Measurements from ENCODE around the gene FIGN. TPM values are rescaled to one million over a fixed set of nuclear protein-coding genes. Genes with fewer than 3 reads are reported as not detected.

FIGN gene
- total RNA-seq, 1 experiment from 2014 or later: 19.4 TPM

DNA sequence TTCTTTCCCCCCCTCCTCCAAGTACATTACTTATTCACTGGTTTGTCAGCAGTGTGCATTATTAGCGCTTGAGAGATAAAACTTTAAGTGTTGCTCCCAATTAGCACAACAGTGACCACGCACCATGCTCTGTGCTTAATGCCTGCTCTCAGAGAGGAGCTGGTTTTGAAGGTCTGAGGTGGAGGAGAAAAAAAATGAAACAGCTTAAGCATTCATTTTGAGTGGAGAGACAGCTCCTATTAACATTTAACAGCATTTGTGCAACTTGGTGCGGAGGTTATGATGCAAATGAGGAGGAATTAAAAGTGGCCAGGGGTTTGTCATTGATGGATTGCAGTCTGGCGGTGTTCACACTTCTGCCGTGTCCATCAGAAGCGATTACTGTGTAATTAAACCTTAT, 141.8 kb downstream of the FIGN start:
- ChIA-PET POLR2A (interaction anchor here (0.5 to 1.9 kb wide), 2 partner anchors 142 to 734 kb away, joined by 5 to 6 read pairs; partner anchors contain the start of gene FIGN), CTCF (interaction anchor here (1.8 to 3.6 kb wide), 2 partner anchors 17 to 285 kb away, joined by 12 to 14 read pairs; no protein-coding TSS in a partner anchor)
- Mint-ChIP-seq H3K4me3 (no peak overlapping the region), H3K36me3 (no peaks in the 10 kb centered on the region), H3K9me3 (no peaks in the 10 kb centered on the region), H3K27ac (peak overlapping the region; percentile 3; the same call in 1 of the 2 replicates), H3K4me1 (peaks cover 44% of the 10 kb centered on the region), H3K27me3 (ENCODE audit: low read depth) (no peaks in the 10 kb centered on the region)
- no peak for TF ChIP-seq FOXK1 (CRISPR knock-in tag; IDR thresholded peaks at IDR 0.05)
- TF ChIP-seq, protein P1, sequence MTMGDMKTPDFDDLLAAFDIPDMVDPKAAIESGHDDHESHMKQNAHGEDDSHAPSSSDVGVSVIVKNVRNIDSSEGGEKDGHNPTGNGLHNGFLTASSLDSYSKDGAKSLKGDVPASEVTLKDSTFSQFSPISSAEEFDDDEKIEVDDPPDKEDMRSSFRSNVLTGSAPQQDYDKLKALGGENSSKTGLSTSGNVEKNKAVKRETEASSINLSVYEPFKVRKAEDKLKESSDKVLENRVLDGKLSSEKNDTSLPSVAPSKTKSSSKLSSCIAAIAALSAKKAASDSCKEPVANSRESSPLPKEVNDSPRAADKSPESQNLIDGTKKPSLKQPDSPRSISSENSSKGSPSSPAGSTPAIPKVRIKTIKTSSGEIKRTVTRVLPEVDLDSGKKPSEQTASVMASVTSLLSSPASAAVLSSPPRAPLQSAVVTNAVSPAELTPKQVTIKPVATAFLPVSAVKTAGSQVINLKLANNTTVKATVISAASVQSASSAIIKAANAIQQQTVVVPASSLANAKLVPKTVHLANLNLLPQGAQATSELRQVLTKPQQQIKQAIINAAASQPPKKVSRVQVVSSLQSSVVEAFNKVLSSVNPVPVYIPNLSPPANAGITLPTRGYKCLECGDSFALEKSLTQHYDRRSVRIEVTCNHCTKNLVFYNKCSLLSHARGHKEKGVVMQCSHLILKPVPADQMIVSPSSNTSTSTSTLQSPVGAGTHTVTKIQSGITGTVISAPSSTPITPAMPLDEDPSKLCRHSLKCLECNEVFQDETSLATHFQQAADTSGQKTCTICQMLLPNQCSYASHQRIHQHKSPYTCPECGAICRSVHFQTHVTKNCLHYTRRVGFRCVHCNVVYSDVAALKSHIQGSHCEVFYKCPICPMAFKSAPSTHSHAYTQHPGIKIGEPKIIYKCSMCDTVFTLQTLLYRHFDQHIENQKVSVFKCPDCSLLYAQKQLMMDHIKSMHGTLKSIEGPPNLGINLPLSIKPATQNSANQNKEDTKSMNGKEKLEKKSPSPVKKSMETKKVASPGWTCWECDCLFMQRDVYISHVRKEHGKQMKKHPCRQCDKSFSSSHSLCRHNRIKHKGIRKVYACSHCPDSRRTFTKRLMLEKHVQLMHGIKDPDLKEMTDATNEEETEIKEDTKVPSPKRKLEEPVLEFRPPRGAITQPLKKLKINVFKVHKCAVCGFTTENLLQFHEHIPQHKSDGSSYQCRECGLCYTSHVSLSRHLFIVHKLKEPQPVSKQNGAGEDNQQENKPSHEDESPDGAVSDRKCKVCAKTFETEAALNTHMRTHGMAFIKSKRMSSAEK (CRISPR knock-in tag; IDR thresholded peaks at IDR 0.05; ENCODE audit: borderline replicate concordance): no peak
- TF ChIP-seq, protein P2, sequence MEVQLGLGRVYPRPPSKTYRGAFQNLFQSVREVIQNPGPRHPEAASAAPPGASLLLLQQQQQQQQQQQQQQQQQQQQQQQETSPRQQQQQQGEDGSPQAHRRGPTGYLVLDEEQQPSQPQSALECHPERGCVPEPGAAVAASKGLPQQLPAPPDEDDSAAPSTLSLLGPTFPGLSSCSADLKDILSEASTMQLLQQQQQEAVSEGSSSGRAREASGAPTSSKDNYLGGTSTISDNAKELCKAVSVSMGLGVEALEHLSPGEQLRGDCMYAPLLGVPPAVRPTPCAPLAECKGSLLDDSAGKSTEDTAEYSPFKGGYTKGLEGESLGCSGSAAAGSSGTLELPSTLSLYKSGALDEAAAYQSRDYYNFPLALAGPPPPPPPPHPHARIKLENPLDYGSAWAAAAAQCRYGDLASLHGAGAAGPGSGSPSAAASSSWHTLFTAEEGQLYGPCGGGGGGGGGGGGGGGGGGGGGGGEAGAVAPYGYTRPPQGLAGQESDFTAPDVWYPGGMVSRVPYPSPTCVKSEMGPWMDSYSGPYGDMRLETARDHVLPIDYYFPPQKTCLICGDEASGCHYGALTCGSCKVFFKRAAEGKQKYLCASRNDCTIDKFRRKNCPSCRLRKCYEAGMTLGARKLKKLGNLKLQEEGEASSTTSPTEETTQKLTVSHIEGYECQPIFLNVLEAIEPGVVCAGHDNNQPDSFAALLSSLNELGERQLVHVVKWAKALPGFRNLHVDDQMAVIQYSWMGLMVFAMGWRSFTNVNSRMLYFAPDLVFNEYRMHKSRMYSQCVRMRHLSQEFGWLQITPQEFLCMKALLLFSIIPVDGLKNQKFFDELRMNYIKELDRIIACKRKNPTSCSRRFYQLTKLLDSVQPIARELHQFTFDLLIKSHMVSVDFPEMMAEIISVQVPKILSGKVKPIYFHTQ (CRISPR knock-in tag; IDR thresholded peaks at IDR 0.05): no peak
- no peak for TF ChIP-seq KAT7 (CRISPR knock-in tag; IDR thresholded peaks at IDR 0.05; ENCODE audit: borderline replicate concordance)
- TF ChIP-seq ZNF671 (CRISPR knock-in tag; IDR thresholded peaks at IDR 0.05): no peak
- TF ChIP-seq SMAD3 (CRISPR knock-in tag; IDR thresholded peaks at IDR 0.05; ENCODE audit: borderline replicate concordance): no peak
- TF ChIP-seq NR2C2 (CRISPR knock-in tag; IDR thresholded peaks at IDR 0.05): no peak
- no peak for TF ChIP-seq FOXJ3 (CRISPR knock-in tag; IDR thresholded peaks at IDR 0.05; ENCODE audit: borderline replicate concordance)
- no peak for TF ChIP-seq TEAD1 (CRISPR knock-in tag; IDR thresholded peaks at IDR 0.05)
- TF ChIP-seq, protein P3, sequence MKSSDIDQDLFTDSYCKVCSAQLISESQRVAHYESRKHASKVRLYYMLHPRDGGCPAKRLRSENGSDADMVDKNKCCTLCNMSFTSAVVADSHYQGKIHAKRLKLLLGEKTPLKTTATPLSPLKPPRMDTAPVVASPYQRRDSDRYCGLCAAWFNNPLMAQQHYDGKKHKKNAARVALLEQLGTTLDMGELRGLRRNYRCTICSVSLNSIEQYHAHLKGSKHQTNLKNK (CRISPR knock-in tag; IDR thresholded peaks at IDR 0.05): no peak
- ATAC-seq (peak; percentile 36; the same call in 1 of the 2 replicates), DNase-seq (ENCODE audit: low spot score) (no peak)

DNA sequence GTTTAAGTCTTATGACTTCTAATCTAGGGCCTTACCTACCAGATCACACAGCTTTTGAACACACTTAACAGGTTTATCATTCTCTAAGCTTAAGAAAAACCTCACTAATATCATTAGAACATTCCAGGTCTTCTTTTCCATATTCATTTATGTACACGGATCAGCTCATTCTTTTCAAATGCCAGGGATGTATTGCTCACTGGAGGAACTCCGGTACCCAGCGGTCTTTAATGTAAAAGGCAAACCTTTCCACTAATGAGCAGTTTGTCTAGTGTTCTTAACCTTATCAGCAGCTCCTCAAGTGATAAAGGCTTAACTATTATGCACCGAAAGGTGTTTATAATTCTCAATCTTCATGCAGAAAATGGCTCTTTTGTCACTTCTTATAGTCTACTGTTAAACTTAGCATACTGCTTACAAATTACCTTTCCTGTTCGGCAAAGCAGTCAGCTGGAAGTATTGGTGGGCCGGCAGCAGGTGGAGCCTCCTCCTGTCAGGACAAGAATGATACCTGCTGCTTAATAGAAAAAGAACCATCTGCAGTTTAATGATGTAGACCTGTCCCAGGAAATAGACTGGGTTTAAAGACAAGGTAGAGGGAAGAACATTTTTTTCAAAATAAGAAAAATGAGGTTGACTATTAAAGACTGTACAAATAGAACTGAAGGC, 142.7 kb downstream of the FIGN start:
- POLR2A ChIA-PET: interaction anchor here (1.9 kb wide), 1 partner anchor 143 kb away, joined by 5 read pairs; the partner anchor contains the start of gene FIGN
- Mint-ChIP-seq H3K4me1 (peaks cover 41% of the 10 kb centered on the region), H3K27me3 (ENCODE audit: low read depth) (no peaks in the 10 kb centered on the region), H3K4me3 (no peak overlapping the region), H3K27ac (peak overlapping the region; percentile 17; the same call in 1 of the 2 replicates), H3K36me3 (no peaks in the 10 kb centered on the region), H3K9me3 (no peaks in the 10 kb centered on the region)
- CTCF ChIA-PET: interaction anchor here (0.6 to 3.6 kb wide), 6 partner anchors 18 to 468 kb away, joined by 3 to 14 read pairs (median 3); no protein-coding TSS in a partner anchor
- ATAC-seq (peak; percentile 76), DNase-seq (ENCODE audit: low spot score) (peak; percentile 18)
- TF ChIP-seq ZNF671 (CRISPR knock-in tag; IDR thresholded peaks at IDR 0.05) (no peak), TP53 (CRISPR knock-in tag; IDR thresholded peaks at IDR 0.05) (no peak), CREB1 (CRISPR knock-in tag; IDR thresholded peaks at IDR 0.05) (no peak), RELA (CRISPR knock-in tag; IDR thresholded peaks at IDR 0.05; ENCODE audit: borderline replicate concordance) (no peak), TEAD4 (CRISPR knock-in tag; IDR thresholded peaks at IDR 0.05) (no peak), ESRRA (CRISPR knock-in tag; IDR thresholded peaks at IDR 0.05; ENCODE audit: borderline replicate concordance) (no peak), GRHL2 (CRISPR knock-in tag; IDR thresholded peaks at IDR 0.05; ENCODE audit: insufficient replicate concordance, severe bottlenecking) (no peak), ZNF423 (CRISPR knock-in tag; IDR thresholded peaks at IDR 0.05) (no peak), JAZF1 (CRISPR knock-in tag; IDR thresholded peaks at IDR 0.05) (no peak)
- TF ChIP-seq, protein P4, sequence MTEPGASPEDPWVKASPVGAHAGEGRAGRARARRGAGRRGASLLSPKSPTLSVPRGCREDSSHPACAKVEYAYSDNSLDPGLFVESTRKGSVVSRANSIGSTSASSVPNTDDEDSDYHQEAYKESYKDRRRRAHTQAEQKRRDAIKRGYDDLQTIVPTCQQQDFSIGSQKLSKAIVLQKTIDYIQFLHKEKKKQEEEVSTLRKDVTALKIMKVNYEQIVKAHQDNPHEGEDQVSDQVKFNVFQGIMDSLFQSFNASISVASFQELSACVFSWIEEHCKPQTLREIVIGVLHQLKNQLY (CRISPR knock-in tag; IDR thresholded peaks at IDR 0.05): no peak
- TF ChIP-seq, protein P5, sequence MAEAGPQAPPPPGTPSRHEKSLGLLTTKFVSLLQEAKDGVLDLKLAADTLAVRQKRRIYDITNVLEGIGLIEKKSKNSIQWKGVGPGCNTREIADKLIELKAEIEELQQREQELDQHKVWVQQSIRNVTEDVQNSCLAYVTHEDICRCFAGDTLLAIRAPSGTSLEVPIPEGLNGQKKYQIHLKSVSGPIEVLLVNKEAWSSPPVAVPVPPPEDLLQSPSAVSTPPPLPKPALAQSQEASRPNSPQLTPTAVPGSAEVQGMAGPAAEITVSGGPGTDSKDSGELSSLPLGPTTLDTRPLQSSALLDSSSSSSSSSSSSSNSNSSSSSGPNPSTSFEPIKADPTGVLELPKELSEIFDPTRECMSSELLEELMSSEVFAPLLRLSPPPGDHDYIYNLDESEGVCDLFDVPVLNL (CRISPR knock-in tag; IDR thresholded peaks at IDR 0.05; ENCODE audit: borderline replicate concordance, low read depth): no peak
- TF ChIP-seq, protein P1 (CRISPR knock-in tag; IDR thresholded peaks at IDR 0.05; ENCODE audit: borderline replicate concordance): no peak
